ENCODE measurements around the gene WASF3. TPM values are rescaled to one million over a fixed set of nuclear protein-coding genes. Genes with fewer than 3 reads are reported as not detected.

Gene WASF3
- total and polyA plus RNA-seq, 8 donors: 3.6 to 9.3 (median 5.2) TPM

- no peak for TF ChIP-seq CTCF (IDR thresholded peaks at IDR 0.05)
Measured at GRCh38 chr13:26679411-26680122, 122.1 kb downstream of the WASF3 start.

GRCh38 chr13:26680123-26680450 lies 122.6 kb downstream of the WASF3 start:
- DNase-seq (no peak), FAIRE-seq (no peak), ATAC-seq (no peak)
- intact Hi-C loops (cut with DNase I): no loop called here
- Histone ChIP-seq H3K4me3 (no peak overlapping the region), H3K27ac (no peak overlapping the region), H3K9me3 (no peaks in the 10 kb centered on the region), H3K4me1 (no peaks in the 10 kb centered on the region), H3K36me3 (peaks cover 0 to 9% (median 0%) of the 10 kb centered on the region in 3 donors), H3K27me3 (no peaks in the 10 kb centered on the region)
- TF ChIP-seq CTCF (IDR thresholded peaks at IDR 0.05): no peak
- WGBS, 2 donors: 90 to 91% methylated on average over 9 of the region's 9 CpGs

More at GRCh38 chr13:26679411-26680122, 122.1 kb downstream of the WASF3 start:
- ATAC-seq: no peak
- intact Hi-C loops (cut with DNase I): no loop called here
- Histone ChIP-seq H3K9me3 (no peaks in the 10 kb centered on the region), H3K27ac (no peak overlapping the region), H3K27me3 (no peaks in the 10 kb centered on the region), H3K36me3 (peaks cover 0 to 9% (median 0%) of the 10 kb centered on the region in 3 donors), H3K4me3 (no peak overlapping the region), H3K4me1 (no peaks in the 10 kb centered on the region)
- WGBS, 2 donors: 95 to 99% methylated on average over 5 of the region's 5 CpGs
- no peak for DNase-seq
- FAIRE-seq: no peak

GRCh38 chr13:26680572-26680971 lies 123.1 kb downstream of the WASF3 start:
- intact Hi-C loops (cut with DNase I): no loop called here
- Histone ChIP-seq H3K27me3 (no peaks in the 10 kb centered on the region), H3K36me3 (peaks cover 0 to 9% (median 0%) of the 10 kb centered on the region in 3 donors), H3K27ac (no peak overlapping the region), H3K4me3 (no peak overlapping the region), H3K9me3 (no peaks in the 10 kb centered on the region), H3K4me1 (no peaks in the 10 kb centered on the region)
- no peak for DNase-seq
- no peak for TF ChIP-seq CTCF (IDR thresholded peaks at IDR 0.05)
- FAIRE-seq: no peak
- no peak for ATAC-seq
- 72 to 78% methylated on average over 5 of the region's 5 CpGs for WGBS, 2 donors

- no peaks in the 10 kb centered on the region for H3K27me3 ChIP-seq
- intact Hi-C loops (cut with DNase I): no loop called here
Measured at GRCh38 chr13:26681036-26681435, 123.6 kb downstream of the WASF3 start.

More at GRCh38 chr13:26681036-26681435, 123.6 kb downstream of the WASF3 start:
- Histone ChIP-seq H3K4me1 (no peaks in the 10 kb centered on the region), H3K36me3 (peaks cover 0 to 13% (median 0%) of the 10 kb centered on the region in 3 donors), H3K27ac (no peak overlapping the region), H3K4me3 (no peak overlapping the region), H3K9me3 (no peaks in the 10 kb centered on the region)
- ATAC-seq: no peak
- DNase-seq: no peak
- no peak for FAIRE-seq
- 89 to 93% methylated on average over 15 of the region's 15 CpGs for WGBS, 2 donors
- no peak for TF ChIP-seq CTCF (IDR thresholded peaks at IDR 0.05)

All from pancreas (tissue), 10 donors.